Chondrocyte (in vitro differentiated cells): Measurements from ENCODE around the gene ELMOD1. TPM values are rescaled to one million over a fixed set of nuclear protein-coding genes. Genes with fewer than 3 reads are reported as not detected.
"Not testable (repeated sequence)": the region's sequence is repeated elsewhere in the genome, so short reads cannot be mapped to it uniquely, and the experiment has no call there.

Experiments
- DNase-seq: peaks from one replicate; pipeline ENCODE4 v3.0.0; 2021; ENCODE audit warnings: mixed read lengths, low spot score
- H3K27ac Mint-ChIP-seq: one replicate; pipeline ENCODE4 v1.8.0; 2021; ENCODE audit warnings: mild to moderate bottlenecking, moderate library complexity, mixed read lengths; ENCODE audit not compliant: unreplicated experiment
- H3K27me3 Mint-ChIP-seq: 2 replicates; pipeline ENCODE4 v1.8.0; 2021; ENCODE audit warnings: low read depth, mixed read lengths
- H3K36me3 Mint-ChIP-seq: 2 replicates; pipeline ENCODE4 v1.8.0; 2021; ENCODE audit warnings: low read depth, mixed read lengths
- H3K4me1 Mint-ChIP-seq: 2 replicates; pipeline ENCODE4 v1.8.0; 2021; ENCODE audit warnings: low read depth, mild to moderate bottlenecking, mixed read lengths
- H3K4me3 Mint-ChIP-seq: one replicate; pipeline ENCODE4 v1.8.0; 2021; ENCODE audit warnings: mild to moderate bottlenecking, moderate library complexity, mixed read lengths; ENCODE audit not compliant: unreplicated experiment
- H3K9me3 Mint-ChIP-seq: 2 replicates; pipeline ENCODE4 v1.8.0; 2021; ENCODE audit warnings: low read depth, mixed read lengths
- CTCF ChIP-seq: fragments of 200-600 bp; sonication (generic); IDR thresholded peaks from 2 replicates; pipeline ENCODE4 v1.5.0; 2021; ENCODE audit warnings: antibody characterized with exemption, mild to moderate bottlenecking, moderate library complexity
- total RNA-seq: library from RNA; stranded (reverse); gene quantifications from 3 replicates; pipeline ENCODE4 v1.2.1, GENCODE V29; 2021

The ELMOD1 gene
- total RNA-seq, 1 donor from 2014 or later, result 0.15 TPM

GRCh38 chr11:107565219-107565937 is 25.6 kb upstream of the ELMOD1 start, which contains the start of gene ALKBH8:
TSS of gene ALKBH8 (minus strand) at chr11:107565735. CDS start at chr11:107560893, 4,842 bp downstream.
- H3K4me3 Mint-ChIP-seq, result peak within 1 kb of the TSS; percentile 90
- H3K36me3 Mint-ChIP-seq, result no peaks in the 10 kb centered on the region
- TF ChIP-seq CTCF, result peak; percentile 25
- H3K27me3 Mint-ChIP-seq, result peaks cover 3% of the 10 kb centered on the region
- peaks cover 39% of the 10 kb centered on the region for H3K4me1 Mint-ChIP-seq
- peak within 1 kb of the TSS; percentile 94 for H3K27ac Mint-ChIP-seq
- H3K9me3 Mint-ChIP-seq, result no peaks in the 10 kb centered on the region
- DNase-seq, result peak; percentile 94

- not testable (repeated sequence) for H3K27me3 Mint-ChIP-seq, DNase-seq, H3K9me3 Mint-ChIP-seq, H3K36me3 Mint-ChIP-seq
- peak overlapping the region; percentile 90 for H3K4me3 Mint-ChIP-seq
- peaks cover 37% of the 10 kb centered on the region for H3K4me1 Mint-ChIP-seq
- H3K27ac Mint-ChIP-seq, result peak overlapping the region; percentile 94
Observed at GRCh38 chr11:107565955-107566501, 24.9 kb upstream of the ELMOD1 start.

GRCh38 chr11:107566569-107566968 is 24.4 kb upstream of the ELMOD1 start:
- Mint-ChIP-seq H3K36me3 (no peaks in the 10 kb centered on the region), H3K4me1 (peaks cover 32% of the 10 kb centered on the region), H3K27me3 (peaks cover 3% of the 10 kb centered on the region), H3K9me3 (no peaks in the 10 kb centered on the region), H3K27ac (no peak overlapping the region), H3K4me3 (peak overlapping the region; percentile 90)
- no peak for TF ChIP-seq CTCF
- no peak for DNase-seq

GRCh38 chr11:107567739-107568335 is 23.1 kb upstream of the ELMOD1 start:
- Mint-ChIP-seq H3K4me1 (peaks cover 27% of the 10 kb centered on the region), H3K27me3 (peaks cover 7% of the 10 kb centered on the region), H3K36me3 (no peaks in the 10 kb centered on the region), H3K4me3 (no peak overlapping the region), H3K9me3 (no peaks in the 10 kb centered on the region), H3K27ac (no peak overlapping the region)
- no peak for TF ChIP-seq CTCF
- no peak for DNase-seq

GRCh38 chr11:107570015-107570414 is 20.9 kb upstream of the ELMOD1 start:
- Mint-ChIP-seq H3K27me3 (peaks cover 14% of the 10 kb centered on the region), H3K9me3 (no peaks in the 10 kb centered on the region), H3K27ac (no peak overlapping the region), H3K4me3 (no peak overlapping the region), H3K36me3 (no peaks in the 10 kb centered on the region), H3K4me1 (peaks cover 10% of the 10 kb centered on the region)
- no peak for DNase-seq
- TF ChIP-seq CTCF, result no peak
